Measurements from ENCODE around the gene PSMC6. TPM values are rescaled to one million over a fixed set of nuclear protein-coding genes. Genes with fewer than 3 reads are reported as not detected.
"Not testable (repeated sequence)": the region's sequence is repeated elsewhere in the genome, so short reads cannot be mapped to it uniquely, and the experiment has no call there.

Gene PSMC6
- total RNA-seq, 4 donors from 2014 or later = 98.8 to 146 (median 125) TPM

- peaks cover 0 to 23% of the 10 kb centered on the region in 2 donors for H3K36me3 ChIP-seq
- H3K9me3 ChIP-seq = no peaks in the 10 kb centered on the region
- TF ChIP-seq CTCF (IDR thresholded peaks at IDR 0.05) = no peak
- TF ChIP-seq POLR2A (IDR thresholded peaks at IDR 0.05) = no peak
- intact Hi-C loops (cut with DNase I) = no loop called here
- peak; percentile 40 to 49 for DNase-seq
- peaks cover 10 to 16% of the 10 kb centered on the region in 2 donors for H3K4me1 ChIP-seq
- no peaks in the 10 kb centered on the region for H3K27me3 ChIP-seq
- H3K4me3 ChIP-seq (replicated peaks in 1 of 3) = peak overlapping the region in 1 of 3 donors; percentile 56
- H3K27ac ChIP-seq = peak overlapping the region; percentile 89 to 96 (median 92)
- 83% methylated on average over 5 of the region's 5 CpGs for WGBS, 2 donors
Measured at GRCh38 chr14:52706286-52706685, 714 bp upstream of the PSMC6 start.

GRCh38 chr14:52711666-52712065 is 4.7 kb downstream of the PSMC6 start:
- TF ChIP-seq CTCF (IDR thresholded peaks at IDR 0.05) (no peak), POLR2A (IDR thresholded peaks at IDR 0.05) (no peak)
- no peak for DNase-seq
- Histone ChIP-seq H3K4me3 (replicated peaks in 1 of 3) (no peak overlapping the region), H3K27ac (no peak overlapping the region), H3K36me3 (peaks cover 29 to 68% of the 10 kb centered on the region in 2 donors), H3K27me3 (no peaks in the 10 kb centered on the region), H3K9me3 (no peaks in the 10 kb centered on the region), H3K4me1 (peaks cover 7 to 12% of the 10 kb centered on the region in 2 donors)
- WGBS, 2 donors = 42 to 64% methylated on average over 1 of the region's 1 CpG
- intact Hi-C loops (cut with DNase I) = no loop called here

GRCh38 chr14:52716155-52716554 is 9.2 kb downstream of the PSMC6 start:
- WGBS, 2 donors = 93 to 97% methylated on average over 6 of the region's 6 CpGs
- H3K36me3 ChIP-seq = peaks cover 62 to 76% of the 10 kb centered on the region in 2 donors

GRCh38 chr14:52723514-52724359 is 16.7 kb downstream of the PSMC6 start:
- TF ChIP-seq CTCF (IDR thresholded peaks at IDR 0.05) = no peak
- TF ChIP-seq POLR2A (IDR thresholded peaks at IDR 0.05) = no peak
- H3K36me3 ChIP-seq = peaks cover 29 to 50% of the 10 kb centered on the region in 2 donors
- H3K9me3 ChIP-seq = no peaks in the 10 kb centered on the region
- intact Hi-C loops (cut with DNase I) = no loop called here
- H3K4me1 ChIP-seq = no peaks in the 10 kb centered on the region
- H3K27me3 ChIP-seq = no peaks in the 10 kb centered on the region
- H3K4me3 ChIP-seq (replicated peaks in 1 of 3) = no peak overlapping the region
- H3K27ac ChIP-seq = no peak overlapping the region
- 95 to 97% methylated on average over 4 of the region's 4 CpGs for WGBS, 2 donors
- DNase-seq = no peak

More at GRCh38 chr14:52716155-52716554, 9.2 kb downstream of the PSMC6 start:
- no peak for DNase-seq
- Histone ChIP-seq H3K27me3 (no peaks in the 10 kb centered on the region), H3K27ac (no peak overlapping the region), H3K9me3 (no peaks in the 10 kb centered on the region), H3K4me1 (no peaks in the 10 kb centered on the region), H3K4me3 (replicated peaks in 1 of 3) (no peak overlapping the region)
- intact Hi-C loops (cut with DNase I) = no loop called here
- TF ChIP-seq POLR2A (IDR thresholded peaks at IDR 0.05) (no peak), CTCF (IDR thresholded peaks at IDR 0.05) (no peak)

GRCh38 chr14:52724360-52724644 is 17.3 kb downstream of the PSMC6 start:
- intact Hi-C loops (cut with DNase I) = no loop called here
- H3K27ac ChIP-seq = no peak overlapping the region
- no peak overlapping the region for H3K4me3 ChIP-seq (replicated peaks in 1 of 3)
- DNase-seq = no peak
- peaks cover 25 to 46% of the 10 kb centered on the region in 2 donors for H3K36me3 ChIP-seq
- H3K9me3 ChIP-seq = no peaks in the 10 kb centered on the region
- H3K4me1 ChIP-seq = no peaks in the 10 kb centered on the region
- no peaks in the 10 kb centered on the region for H3K27me3 ChIP-seq
- TF ChIP-seq CTCF (IDR thresholded peaks at IDR 0.05) (no peak), POLR2A (IDR thresholded peaks at IDR 0.05) (no peak)

GRCh38 chr14:52727509-52727908 is 20.5 kb downstream of the PSMC6 start:
- H3K27ac ChIP-seq; H3K4me1 ChIP-seq; H3K27me3 ChIP-seq; DNase-seq; intact Hi-C loops (cut with DNase I); H3K9me3 ChIP-seq; H3K4me3 ChIP-seq (replicated peaks in 1 of 3): not testable (repeated sequence)
- WGBS, 2 donors = 95 to 97% methylated on average over 2 of the region's 2 CpGs
- H3K36me3 ChIP-seq = peaks cover 4 to 27% of the 10 kb centered on the region in 2 donors

GRCh38 chr14:52729035-52729434 is 22.0 kb downstream of the PSMC6 start:
- DNase-seq; intact Hi-C loops (cut with DNase I): not testable (repeated sequence)
- peak overlapping the region in 1 of 3 donors; percentile 84 for H3K27ac ChIP-seq

More at GRCh38 chr14:52729035-52729434, 22.0 kb downstream of the PSMC6 start:
- H3K4me1 ChIP-seq; H3K27me3 ChIP-seq; H3K9me3 ChIP-seq; H3K4me3 ChIP-seq (replicated peaks in 1 of 3): not testable (repeated sequence)
- peaks cover 0 to 15% of the 10 kb centered on the region in 2 donors for H3K36me3 ChIP-seq
- WGBS, 2 donors = 92 to 93% methylated on average over 15 of the region's 15 CpGs
